Erythroblast (primary cell): ENCODE results near the gene PSME3IP1.

Experiments used
- DNase-seq, 2 experiments: peaks; one replicate each; lab custom pipeline; 2025; lab: John Stamatoyannopoulos, UW
- GATA1 ChIP-seq: IDR thresholded peaks from 2 replicates; pipeline ENCODE4 v1.6.1; 2011; ENCODE audit warnings: low read depth, mild to moderate bottlenecking, control low read depth, low read length, moderate library complexity
- POLR2A ChIP-seq: IDR thresholded peaks from 2 replicates; pipeline ENCODE4 v1.6.1; 2011; ENCODE audit warnings: mild to moderate bottlenecking, low read length

The PSME3IP1 gene, protein sequence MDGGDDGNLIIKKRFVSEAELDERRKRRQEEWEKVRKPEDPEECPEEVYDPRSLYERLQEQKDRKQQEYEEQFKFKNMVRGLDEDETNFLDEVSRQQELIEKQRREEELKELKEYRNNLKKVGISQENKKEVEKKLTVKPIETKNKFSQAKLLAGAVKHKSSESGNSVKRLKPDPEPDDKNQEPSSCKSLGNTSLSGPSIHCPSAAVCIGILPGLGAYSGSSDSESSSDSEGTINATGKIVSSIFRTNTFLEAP

DNA sequence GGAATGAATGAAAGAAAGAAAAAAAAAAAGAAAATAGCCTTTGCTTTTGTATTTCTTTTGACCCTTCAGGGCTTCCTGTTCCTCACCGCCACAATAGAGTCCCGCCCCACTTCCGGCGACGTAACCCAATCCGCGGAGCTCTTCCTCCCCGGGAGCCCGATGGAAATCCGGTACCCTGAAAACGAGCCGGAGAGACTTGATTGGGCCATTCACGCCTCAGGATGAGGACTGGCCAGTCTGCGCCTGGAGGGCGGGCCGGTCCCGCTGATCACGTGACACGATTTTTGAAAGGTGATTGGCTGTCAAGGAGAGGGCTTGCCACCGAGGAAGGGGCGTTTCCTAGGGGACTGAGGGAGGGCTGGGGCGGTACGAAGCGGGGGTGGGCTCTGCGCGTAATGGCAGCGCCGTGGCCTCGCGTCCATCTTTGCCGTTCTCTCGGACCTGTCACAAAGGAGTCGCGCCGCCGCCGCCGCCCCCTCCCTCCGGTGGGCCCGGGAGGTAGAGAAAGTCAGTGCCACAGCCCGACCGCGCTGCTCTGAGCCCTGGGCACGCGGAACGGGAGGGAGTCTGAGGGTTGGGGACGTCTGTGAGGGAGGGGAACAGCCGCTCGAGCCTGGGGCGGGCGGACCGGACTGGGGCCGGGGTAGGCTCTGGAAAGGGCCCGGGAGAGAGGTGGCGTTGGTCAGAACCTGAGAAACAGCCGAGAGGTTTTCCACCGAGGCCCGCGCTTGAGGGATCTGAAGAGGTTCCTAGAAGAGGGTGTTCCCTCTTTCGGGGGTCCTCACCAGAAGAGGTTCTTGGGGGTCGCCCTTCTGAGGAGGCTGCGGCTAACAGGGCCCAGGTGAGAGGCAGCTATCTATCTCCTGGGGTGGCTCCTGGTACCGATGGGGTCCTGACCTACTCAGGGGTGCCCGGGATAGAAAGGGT is at the start of gene PSME3IP1, which contains the start of gene RSPRY1:
TSS of gene PSME3IP1 (minus strand) at position 95 of the 927 bp plus-strand sequence. CDS start 12,185 bp downstream, outside the sequence.
TSS of gene RSPRY1 (plus strand) at position 385 of the 927 bp plus-strand sequence. CDS start 18,330 bp downstream, outside the sequence.
- peak; percentile 100 for DNase-seq
- TF ChIP-seq POLR2A (peak; percentile 78), GATA1 (no peak)

DNA sequence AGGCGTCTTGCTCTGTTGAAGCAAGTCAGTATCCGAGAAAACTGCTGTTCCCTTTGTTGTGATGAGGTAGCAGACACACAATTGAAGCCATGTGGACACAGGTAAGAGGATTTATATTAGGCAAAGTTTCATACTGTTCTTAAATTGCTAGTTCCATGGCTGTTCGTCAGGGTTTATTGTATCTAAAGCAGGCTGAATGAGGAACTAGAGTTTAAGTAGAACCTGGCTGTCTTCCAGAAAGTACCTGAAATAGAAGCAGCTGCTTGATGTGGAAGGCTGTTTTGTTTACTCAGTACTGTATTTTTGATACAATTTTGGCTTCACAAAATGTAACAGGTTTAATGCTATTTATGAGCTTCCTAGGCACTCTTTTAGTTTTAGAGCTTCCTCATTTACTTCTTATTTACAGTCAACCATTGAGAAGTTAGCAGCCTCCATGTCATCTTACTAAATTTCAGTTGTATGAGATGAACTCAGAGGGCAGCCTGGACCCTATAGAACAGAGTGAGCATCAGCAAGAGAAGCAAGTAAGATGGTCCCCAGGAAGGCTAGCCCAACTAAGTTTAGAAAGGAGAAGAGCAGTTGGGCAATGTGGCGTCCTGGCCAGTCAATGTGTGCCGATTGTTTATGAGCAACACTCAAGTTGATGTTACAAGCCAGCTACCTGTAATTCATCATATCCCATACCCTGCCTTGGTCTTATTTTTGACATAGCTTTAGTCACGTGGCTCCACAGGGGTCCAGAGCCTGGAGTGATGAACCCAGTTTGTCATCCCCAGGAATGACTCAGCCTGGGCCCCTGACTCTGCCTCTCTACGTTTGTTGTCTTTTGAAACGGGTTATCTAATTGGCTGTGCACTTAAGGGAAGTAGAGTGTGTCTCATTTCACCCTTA is 49.5 kb upstream of the PSME3IP1 start:
- TF ChIP-seq POLR2A, result no peak
- no peak for TF ChIP-seq GATA1
- DNase-seq, result peak in 1 of 2 experiments; percentile 42

DNA sequence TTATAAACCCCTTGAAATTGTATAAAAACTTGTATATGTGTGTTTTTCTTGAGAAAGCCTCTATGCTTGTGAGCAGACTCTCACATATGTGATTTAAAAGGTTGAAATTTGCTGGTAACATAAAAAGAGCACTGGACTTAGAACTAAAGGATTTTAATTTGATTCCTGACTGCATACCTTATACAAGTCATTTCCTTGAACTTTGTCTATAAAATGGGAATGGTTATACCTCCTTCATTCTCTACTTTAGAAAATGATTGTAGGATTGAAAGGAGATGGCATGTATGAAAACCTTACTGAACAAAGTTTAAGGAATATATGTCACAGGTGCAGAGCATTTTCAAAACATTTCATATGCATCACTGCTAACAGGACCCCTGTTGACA is 48.9 kb upstream of the PSME3IP1 start:
- no peak for DNase-seq
- no peak for TF ChIP-seq GATA1
- no peak for TF ChIP-seq POLR2A

DNA sequence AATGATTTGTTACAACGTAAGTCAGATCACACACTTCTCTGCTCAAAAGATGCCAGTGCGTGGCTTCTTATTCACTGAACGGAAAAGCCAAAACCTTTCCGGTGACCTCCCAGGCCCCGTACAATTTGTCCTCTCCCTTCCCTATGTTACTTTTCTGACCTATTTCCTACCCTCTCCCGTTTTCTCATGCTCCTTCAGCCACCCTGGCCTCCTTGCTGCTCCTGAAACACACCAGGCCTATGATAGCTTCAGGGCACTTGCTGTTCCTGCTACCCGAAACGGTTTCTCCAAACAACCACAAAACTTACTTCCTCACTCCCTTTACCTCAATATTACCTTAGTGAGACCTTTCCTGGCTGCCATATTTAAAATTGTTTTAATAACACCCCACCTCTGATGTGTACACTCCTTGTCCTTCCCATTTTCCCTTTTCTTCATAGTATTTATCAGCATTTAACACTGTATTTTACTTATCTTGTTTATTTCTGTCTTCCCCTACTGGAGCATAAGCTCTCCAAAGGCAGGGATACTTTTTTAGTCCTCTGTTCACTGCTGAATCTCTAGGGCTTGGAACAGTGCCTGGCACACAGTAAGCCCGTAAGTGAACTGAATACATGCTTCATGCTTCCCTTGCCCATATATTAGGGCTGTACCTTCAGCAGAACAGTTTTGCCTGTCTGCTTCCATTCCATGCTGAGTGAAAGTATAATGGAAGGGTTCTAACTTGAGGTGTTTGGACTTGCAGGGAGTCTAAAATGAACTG is 48.3 kb upstream of the PSME3IP1 start:
- TF ChIP-seq POLR2A (no peak), GATA1 (no peak)
- DNase-seq, result no peak

- TF ChIP-seq GATA1 (no peak), POLR2A (no peak)
- no peak for DNase-seq
Measured at GRCh38 chr16:57231821-57232350, 46.0 kb upstream of the PSME3IP1 start.

- no peak for DNase-seq
- TF ChIP-seq GATA1, result no peak
Measured at GRCh38 chr16:57229079-57229478, 43.2 kb upstream of the PSME3IP1 start.

GRCh38 chr16:57226701-57227621 is 41.1 kb upstream of the PSME3IP1 start:
- TF ChIP-seq POLR2A (no peak), GATA1 (no peak)
- no peak for DNase-seq

GRCh38 chr16:57225978-57226377 is 40.1 kb upstream of the PSME3IP1 start:
- no peak for TF ChIP-seq GATA1
- TF ChIP-seq POLR2A, result no peak
- DNase-seq, result no peak

DNA sequence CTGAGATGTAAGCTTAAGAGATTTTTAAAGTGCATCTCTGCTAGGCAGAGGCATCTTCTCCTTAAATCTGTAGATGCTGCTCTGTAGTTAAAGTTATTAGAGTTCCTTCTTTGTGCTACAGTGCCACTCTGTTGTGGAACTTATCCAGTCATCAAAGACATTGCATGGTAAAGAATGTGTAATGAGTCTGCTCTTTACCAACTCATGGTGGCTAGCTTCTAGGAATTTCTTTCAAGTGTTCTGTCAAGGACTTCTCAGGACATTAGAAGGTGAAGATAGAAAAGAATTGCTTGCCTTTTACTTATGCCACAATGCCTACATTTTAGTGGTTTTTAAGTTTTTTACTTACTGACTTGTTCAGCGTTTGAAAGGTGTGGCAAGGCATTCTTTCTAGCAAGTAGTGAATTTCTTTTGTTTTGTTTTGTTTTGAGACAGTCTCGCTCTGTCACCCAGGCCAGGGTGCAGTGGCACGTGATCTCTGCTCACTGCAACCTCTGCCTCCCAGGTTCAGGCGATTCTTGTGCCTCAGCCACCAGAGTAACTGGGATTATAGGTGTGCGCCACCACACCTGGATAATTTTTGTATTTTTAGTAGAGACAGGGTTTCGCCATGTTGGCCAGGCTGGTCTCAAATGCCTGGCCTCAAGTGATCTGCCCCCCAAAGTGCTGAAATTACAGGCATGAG is 39.0 kb upstream of the PSME3IP1 start:
- TF ChIP-seq POLR2A (no peak), GATA1 (no peak)
- no peak for DNase-seq

DNA sequence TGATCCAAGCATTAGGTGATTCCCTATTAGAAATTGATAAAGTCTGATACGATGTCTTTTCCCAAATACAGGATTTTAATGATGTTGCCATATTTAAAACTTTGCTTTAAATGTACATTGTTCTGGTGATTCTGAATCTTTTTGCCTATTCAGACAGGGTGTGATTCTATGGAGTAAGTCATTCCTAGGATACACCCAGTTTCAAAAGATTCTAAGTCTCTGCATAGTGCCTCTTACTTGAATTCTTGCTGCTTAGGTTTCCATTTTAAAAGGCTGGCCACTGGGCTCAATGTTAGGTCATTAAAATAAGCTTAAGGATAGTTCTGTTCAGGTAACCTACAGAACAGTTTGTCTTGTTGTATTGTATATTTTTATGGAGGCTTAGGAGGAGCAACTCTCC is 37.2 kb upstream of the PSME3IP1 start:
- no peak for TF ChIP-seq GATA1
- TF ChIP-seq POLR2A, result no peak
- no peak for DNase-seq

DNA sequence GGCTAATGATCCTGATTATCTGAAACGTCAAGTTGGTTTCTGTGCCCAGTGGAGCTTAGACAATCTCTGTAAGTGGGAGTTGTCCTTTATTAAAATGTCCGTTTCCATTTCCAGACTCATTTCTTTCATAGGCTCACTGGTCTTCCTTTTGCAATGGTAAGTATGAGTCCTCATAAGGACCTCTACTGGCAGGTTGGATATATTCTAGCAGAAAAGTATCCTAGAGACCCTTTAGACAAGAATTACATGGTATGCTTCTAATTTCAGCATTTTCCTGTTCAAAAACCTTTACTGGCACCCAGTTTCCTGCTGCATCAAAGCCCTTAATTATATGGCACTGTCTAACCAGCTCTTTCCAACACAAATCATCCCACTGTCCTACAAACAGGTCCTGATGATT is 31.1 kb upstream of the PSME3IP1 start:
- TF ChIP-seq POLR2A (no peak), GATA1 (no peak)
- no peak for DNase-seq
